Liver (tissue), 9 donors: ENCODE results near the gene GNG12. TPM values are rescaled to one million over a fixed set of nuclear protein-coding genes. Genes with fewer than 3 reads are reported as not detected.

Experiments used
- DNase-seq: peaks from one replicate; pipeline ENCODE4 v3.0.0-alpha.2; 2017; ENCODE audit warnings: low spot score
- H3K27ac ChIP-seq, 2 donors: one replicate each; pipeline ENCODE4 v1.7.0; 2013; ENCODE audit warnings: inconsistent platforms in 2 of 2, low read length in 2 of 2, control low read depth in 1 of 2, low read depth in 1 of 2, mild to moderate bottlenecking in 1 of 2
- H3K27me3 ChIP-seq, 4 donors: one replicate each; pipeline versions ENCODE4 v1.6.1 to v1.7.0; 2013; ENCODE audit warnings: low read length in 3 of 4, inconsistent platforms in 1 of 4, mild to moderate bottlenecking in 1 of 4, moderate library complexity in 1 of 4; ENCODE audit not compliant: control insufficient read depth in 4 of 4, insufficient read depth in 4 of 4
- H3K36me3 ChIP-seq, 4 donors: one replicate each; pipeline versions ENCODE4 v1.6.1 to v1.7.0; 2013; ENCODE audit warnings: low read length in 3 of 4, mild to moderate bottlenecking in 3 of 4, low read depth in 1 of 4, moderate library complexity in 1 of 4; ENCODE audit not compliant: control insufficient read depth in 4 of 4, insufficient read depth in 3 of 4
- H3K4me1 ChIP-seq, 4 donors: one replicate each; pipeline versions ENCODE4 v1.6.1 to v1.7.0; 2013; ENCODE audit warnings: low read length in 3 of 4, mild to moderate bottlenecking in 3 of 4, moderate library complexity in 1 of 4; ENCODE audit not compliant: control insufficient read depth in 4 of 4, insufficient read depth in 4 of 4
- H3K4me3 ChIP-seq, 3 donors: one replicate each; pipeline versions ENCODE4 v1.6.1 to v1.7.0; 2013; ENCODE audit warnings: low read length in 3 of 3, control low read depth in 1 of 3, low read depth in 1 of 3, mild to moderate bottlenecking in 1 of 3
- H3K9ac ChIP-seq, 2 donors: one replicate each; pipeline ENCODE4 v1.7.0; 2013; ENCODE audit warnings: low read length in 2 of 2, mild to moderate bottlenecking in 2 of 2, moderate library complexity in 2 of 2, control low read depth in 1 of 2, low read depth in 1 of 2
- H3K9me3 ChIP-seq, 4 donors: one replicate each; pipeline versions ENCODE4 v1.6.1 to v1.7.0; 2013; ENCODE audit warnings: low read length in 3 of 4; ENCODE audit not compliant: control insufficient read depth in 4 of 4
- EGR1 ChIP-seq, 2 donors: IDR thresholded peaks; 2 replicates each; pipeline ENCODE4 v1.6.1; 2016 to 2018; ENCODE audit warnings: antibody characterized with exemption in 2 of 2, low read depth in 2 of 2
- FOXA1 ChIP-seq: IDR thresholded peaks from 2 replicates; pipeline ENCODE4 v1.6.1; 2016; ENCODE audit warnings: antibody characterized with exemption
- FOXA2 ChIP-seq: IDR thresholded peaks from 2 replicates; pipeline ENCODE4 v1.6.1; 2016; ENCODE audit warnings: antibody characterized with exemption
- GABPA ChIP-seq, 2 donors: IDR thresholded peaks in 1 of 2; conservative IDR thresholded peaks in 1 of 2; 2 replicates each; pipeline ENCODE4 v1.6.1; 2016; ENCODE audit warnings: antibody characterized with exemption in 2 of 2, mild to moderate bottlenecking in 1 of 2, moderate library complexity in 1 of 2
- HNF4A ChIP-seq, 2 donors: conservative IDR thresholded peaks; 2 replicates each; pipeline ENCODE4 v1.6.1; 2016; ENCODE audit warnings: antibody characterized with exemption in 2 of 2, mild to moderate bottlenecking in 2 of 2
- JUND ChIP-seq, 2 donors: IDR thresholded peaks; 2 replicates each; pipeline ENCODE4 v1.6.1; 2016; ENCODE audit warnings: antibody characterized with exemption in 2 of 2
- NR2F2 ChIP-seq: IDR thresholded peaks from 2 replicates; pipeline ENCODE4 v1.6.1; 2016; ENCODE audit warnings: antibody characterized with exemption
- RAD21 ChIP-seq, 2 donors: IDR thresholded peaks; 2 replicates each; pipeline ENCODE4 v1.6.1; 2016; ENCODE audit warnings: antibody characterized with exemption in 2 of 2, mild to moderate bottlenecking in 2 of 2
- RXRA ChIP-seq, 2 donors: IDR thresholded peaks; 2 replicates each; pipeline ENCODE4 v1.6.1; 2017 to 2018; ENCODE audit warnings: antibody characterized with exemption in 2 of 2, mild to moderate bottlenecking in 1 of 2
- TAF1 ChIP-seq: conservative IDR thresholded peaks from 2 replicates; pipeline ENCODE4 v1.6.1; 2016; ENCODE audit warnings: antibody characterized with exemption, mild to moderate bottlenecking
- YY1 ChIP-seq: IDR thresholded peaks from 2 replicates; pipeline ENCODE4 v1.6.1; 2016; ENCODE audit warnings: antibody characterized with exemption, mild to moderate bottlenecking
- WGBS: extraction: QIAGEN DNeasy Blood & Tissue Kit; methylation state at CpG from one replicate; pipeline ENCODE4 v1.1.7; 2013; 5-methylcytosine and 5-hydroxymethylcytosine counted together
- polyA plus RNA-seq, 2 donors: library from polyadenylated mRNA; stranded (reverse) in 1 of 2; unstranded in 1 of 2; fragments of 200-250 nt in 1 of 2; fragments of >200 nt in 1 of 2; fragmentation: Nextera tagmentation in 1 of 2; extraction: Ambion mirVana in 1 of 2; gene quantifications; one replicate each; pipeline versions ENCODE4 v1.2.1 to v1.2.3, GENCODE V29; 2013 to 2015
- total RNA-seq, 2 donors: library from RNA; depleted of rRNA; stranded (reverse); fragments of >200 nt; gene quantifications; one replicate each; pipeline ENCODE4 v1.2.3, GENCODE V29; 2014
- TF ChIP-seq, protein P1 (sequence below): IDR thresholded peaks from 2 replicates; pipeline ENCODE4 v1.6.1; 2016; ENCODE audit warnings: antibody characterized with exemption
- TF ChIP-seq, protein P2 (sequence below): IDR thresholded peaks from 2 replicates; pipeline ENCODE4 v1.6.1; 2016; ENCODE audit warnings: antibody characterized with exemption
- TF ChIP-seq, protein P3 (sequence below): IDR thresholded peaks from 2 replicates; pipeline ENCODE4 v1.6.1; 2016; ENCODE audit warnings: antibody characterized with exemption, mild to moderate bottlenecking
- TF ChIP-seq, protein P4 (sequence below): fragments of 150-350 bp; IDR thresholded peaks from 2 replicates; pipeline ENCODE4 v1.5.1; 2017; ENCODE audit warnings: improper control_type of control experiment, low read depth, low read length; ENCODE audit not compliant: missing input control
- TF ChIP-seq, protein P5 (sequence below): IDR thresholded peaks from 2 replicates; pipeline ENCODE4 v1.6.1; 2016; ENCODE audit warnings: antibody characterized with exemption
- donor health status: healthy.
- donor health status: healthy.
- donor health status: healthy.
- donor health status: healthy.
- donor health status: healthy.

GNG12 gene
- total and polyA plus RNA-seq, 4 donors = 15.4 to 26.1 (median 19.7) TPM

DNA sequence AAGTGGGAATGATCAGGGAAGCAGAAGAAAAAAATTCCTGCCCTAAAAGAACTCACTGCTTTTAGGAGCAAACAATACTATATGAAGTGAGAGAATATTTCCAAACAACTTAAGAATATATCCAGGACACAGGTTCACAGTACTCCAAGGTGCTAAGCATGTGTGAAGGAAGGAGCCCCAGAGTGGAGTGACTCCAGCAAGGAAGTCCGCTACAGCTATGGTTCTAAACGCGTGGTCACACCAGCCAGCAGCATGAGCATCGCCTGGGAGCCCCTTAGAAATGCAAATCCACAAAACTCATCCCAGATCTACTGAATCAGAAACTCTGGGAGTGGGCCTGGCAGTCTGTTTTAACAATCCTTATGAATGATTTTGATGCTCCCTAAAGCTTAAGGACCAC, 112.2 kb downstream of the GNG12 start:
- TF ChIP-seq, protein P1, sequence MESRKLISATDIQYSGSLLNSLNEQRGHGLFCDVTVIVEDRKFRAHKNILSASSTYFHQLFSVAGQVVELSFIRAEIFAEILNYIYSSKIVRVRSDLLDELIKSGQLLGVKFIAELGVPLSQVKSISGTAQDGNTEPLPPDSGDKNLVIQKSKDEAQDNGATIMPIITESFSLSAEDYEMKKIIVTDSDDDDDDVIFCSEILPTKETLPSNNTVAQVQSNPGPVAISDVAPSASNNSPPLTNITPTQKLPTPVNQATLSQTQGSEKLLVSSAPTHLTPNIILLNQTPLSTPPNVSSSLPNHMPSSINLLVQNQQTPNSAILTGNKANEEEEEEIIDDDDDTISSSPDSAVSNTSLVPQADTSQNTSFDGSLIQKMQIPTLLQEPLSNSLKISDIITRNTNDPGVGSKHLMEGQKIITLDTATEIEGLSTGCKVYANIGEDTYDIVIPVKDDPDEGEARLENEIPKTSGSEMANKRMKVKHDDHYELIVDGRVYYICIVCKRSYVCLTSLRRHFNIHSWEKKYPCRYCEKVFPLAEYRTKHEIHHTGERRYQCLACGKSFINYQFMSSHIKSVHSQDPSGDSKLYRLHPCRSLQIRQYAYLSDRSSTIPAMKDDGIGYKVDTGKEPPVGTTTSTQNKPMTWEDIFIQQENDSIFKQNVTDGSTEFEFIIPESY = no peak
- TF ChIP-seq RXRA (IDR thresholded peaks at IDR 0.05) (no peak), TAF1 (no peak), FOXA1 (no peak), GABPA (IDR thresholded peaks at IDR 0.05 in 1 of 2, conservative IDR thresholded peaks at IDR 0.05 in 1 of 2) (no peak), RAD21 (IDR thresholded peaks at IDR 0.05) (no peak), EGR1 (IDR thresholded peaks at IDR 0.05; ENCODE audit: low read depth in 2 of 2) (no peak), JUND (IDR thresholded peaks at IDR 0.05) (no peak), HNF4A (conservative IDR thresholded peaks at IDR 0.05) (no peak), FOXA2 (no peak), YY1 (no peak), NR2F2 (no peak)
- TF ChIP-seq, protein P2, sequence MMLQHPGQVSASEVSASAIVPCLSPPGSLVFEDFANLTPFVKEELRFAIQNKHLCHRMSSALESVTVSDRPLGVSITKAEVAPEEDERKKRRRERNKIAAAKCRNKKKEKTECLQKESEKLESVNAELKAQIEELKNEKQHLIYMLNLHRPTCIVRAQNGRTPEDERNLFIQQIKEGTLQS = no peak
- TF ChIP-seq, protein P3, sequence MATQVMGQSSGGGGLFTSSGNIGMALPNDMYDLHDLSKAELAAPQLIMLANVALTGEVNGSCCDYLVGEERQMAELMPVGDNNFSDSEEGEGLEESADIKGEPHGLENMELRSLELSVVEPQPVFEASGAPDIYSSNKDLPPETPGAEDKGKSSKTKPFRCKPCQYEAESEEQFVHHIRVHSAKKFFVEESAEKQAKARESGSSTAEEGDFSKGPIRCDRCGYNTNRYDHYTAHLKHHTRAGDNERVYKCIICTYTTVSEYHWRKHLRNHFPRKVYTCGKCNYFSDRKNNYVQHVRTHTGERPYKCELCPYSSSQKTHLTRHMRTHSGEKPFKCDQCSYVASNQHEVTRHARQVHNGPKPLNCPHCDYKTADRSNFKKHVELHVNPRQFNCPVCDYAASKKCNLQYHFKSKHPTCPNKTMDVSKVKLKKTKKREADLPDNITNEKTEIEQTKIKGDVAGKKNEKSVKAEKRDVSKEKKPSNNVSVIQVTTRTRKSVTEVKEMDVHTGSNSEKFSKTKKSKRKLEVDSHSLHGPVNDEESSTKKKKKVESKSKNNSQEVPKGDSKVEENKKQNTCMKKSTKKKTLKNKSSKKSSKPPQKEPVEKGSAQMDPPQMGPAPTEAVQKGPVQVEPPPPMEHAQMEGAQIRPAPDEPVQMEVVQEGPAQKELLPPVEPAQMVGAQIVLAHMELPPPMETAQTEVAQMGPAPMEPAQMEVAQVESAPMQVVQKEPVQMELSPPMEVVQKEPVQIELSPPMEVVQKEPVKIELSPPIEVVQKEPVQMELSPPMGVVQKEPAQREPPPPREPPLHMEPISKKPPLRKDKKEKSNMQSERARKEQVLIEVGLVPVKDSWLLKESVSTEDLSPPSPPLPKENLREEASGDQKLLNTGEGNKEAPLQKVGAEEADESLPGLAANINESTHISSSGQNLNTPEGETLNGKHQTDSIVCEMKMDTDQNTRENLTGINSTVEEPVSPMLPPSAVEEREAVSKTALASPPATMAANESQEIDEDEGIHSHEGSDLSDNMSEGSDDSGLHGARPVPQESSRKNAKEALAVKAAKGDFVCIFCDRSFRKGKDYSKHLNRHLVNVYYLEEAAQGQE = no peak
- TF ChIP-seq, protein P4, sequence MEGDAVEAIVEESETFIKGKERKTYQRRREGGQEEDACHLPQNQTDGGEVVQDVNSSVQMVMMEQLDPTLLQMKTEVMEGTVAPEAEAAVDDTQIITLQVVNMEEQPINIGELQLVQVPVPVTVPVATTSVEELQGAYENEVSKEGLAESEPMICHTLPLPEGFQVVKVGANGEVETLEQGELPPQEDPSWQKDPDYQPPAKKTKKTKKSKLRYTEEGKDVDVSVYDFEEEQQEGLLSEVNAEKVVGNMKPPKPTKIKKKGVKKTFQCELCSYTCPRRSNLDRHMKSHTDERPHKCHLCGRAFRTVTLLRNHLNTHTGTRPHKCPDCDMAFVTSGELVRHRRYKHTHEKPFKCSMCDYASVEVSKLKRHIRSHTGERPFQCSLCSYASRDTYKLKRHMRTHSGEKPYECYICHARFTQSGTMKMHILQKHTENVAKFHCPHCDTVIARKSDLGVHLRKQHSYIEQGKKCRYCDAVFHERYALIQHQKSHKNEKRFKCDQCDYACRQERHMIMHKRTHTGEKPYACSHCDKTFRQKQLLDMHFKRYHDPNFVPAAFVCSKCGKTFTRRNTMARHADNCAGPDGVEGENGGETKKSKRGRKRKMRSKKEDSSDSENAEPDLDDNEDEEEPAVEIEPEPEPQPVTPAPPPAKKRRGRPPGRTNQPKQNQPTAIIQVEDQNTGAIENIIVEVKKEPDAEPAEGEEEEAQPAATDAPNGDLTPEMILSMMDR = no peak
- TF ChIP-seq, protein P5, sequence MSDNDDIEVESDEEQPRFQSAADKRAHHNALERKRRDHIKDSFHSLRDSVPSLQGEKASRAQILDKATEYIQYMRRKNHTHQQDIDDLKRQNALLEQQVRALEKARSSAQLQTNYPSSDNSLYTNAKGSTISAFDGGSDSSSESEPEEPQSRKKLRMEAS = no peak
- Histone ChIP-seq H3K27me3 (no peaks in the 10 kb centered on the region), H3K9ac (no peak overlapping the region), H3K27ac (no peak overlapping the region), H3K9me3 (no peaks in the 10 kb centered on the region), H3K4me3 (no peak overlapping the region), H3K4me1 (peaks cover 3 to 16% (median 12%) of the 10 kb centered on the region in 4 donors), H3K36me3 (no peaks in the 10 kb centered on the region)
- DNase-seq = no peak
- 94% methylated on average over 4 of the region's 4 CpGs for WGBS
